Activated CD8-positive, alpha-beta T cell treated with anti-CD3 and anti-CD28 coated beads for 36 hours (primary cell): ENCODE data around the gene TNFRSF6B. TPM values are rescaled to one million over a fixed set of nuclear protein-coding genes. Genes with fewer than 3 reads are reported as not detected.

Experiments used
- ATAC-seq: fragments of 200-7000 bp; cut with Tn5 transposase; one replicate; pipeline ENCODE4 v1.10.0; 2021; ENCODE audit warnings: mild to moderate bottlenecking, moderate library complexity
- CTCF ChIA-PET: fragments of 350-600 bp; sonication (Branson Sonifier 250); formaldehyde crosslinking; loops from one replicate; lab custom pipeline; 2021; ENCODE audit warnings: antibody characterized with exemption; lab: Charles Lee
- POLR2A ChIA-PET: fragments of 350-600 bp; sonication (Branson Sonifier 250); formaldehyde crosslinking; loops from one replicate; lab custom pipeline; 2021; ENCODE audit warnings: antibody characterized with exemption; lab: Charles Lee
- DNase-seq: peaks from one replicate; pipeline ENCODE4 v3.0.0-alpha.2; 2020
- H3K27ac Mint-ChIP-seq: one replicate; pipeline ENCODE4 v1.8.0; 2021; ENCODE audit warnings: mild to moderate bottlenecking, mixed read lengths
- H3K27me3 Mint-ChIP-seq: one replicate; pipeline ENCODE4 v1.8.0; 2021; ENCODE audit warnings: mixed read lengths
- H3K36me3 Mint-ChIP-seq: one replicate; pipeline ENCODE4 v1.8.0; 2021; ENCODE audit warnings: low read depth, mixed read lengths
- H3K4me1 Mint-ChIP-seq: one replicate; pipeline ENCODE4 v1.8.0; 2021; ENCODE audit warnings: low read depth, mixed read lengths
- H3K4me3 Mint-ChIP-seq: one replicate; pipeline ENCODE4 v1.8.0; 2021; ENCODE audit warnings: mild to moderate bottlenecking, moderate library complexity, mixed read lengths
- H3K9me3 Mint-ChIP-seq: one replicate; pipeline ENCODE4 v1.8.0; 2021; ENCODE audit warnings: mixed read lengths
- intact Hi-C: fragments of 100-400 bp; cut with micrococcal nuclease; formaldehyde crosslinking; loops from one replicate; pipeline ENCODE4 v1.10.0; 2022
- total RNA-seq, 2 experiments: library from RNA; stranded (reverse); gene quantifications; one replicate each; pipeline ENCODE4 v1.2.3, GENCODE V29; 2021
- TF ChIP-seq, protein P1 (sequence below): fragments of 200-600 bp; IDR thresholded peaks from one replicate; pipeline ENCODE4 v1.8.0; 2022; ENCODE audit warnings: antibody characterized with exemption, mild to moderate bottlenecking

TNFRSF6B gene
- total RNA-seq, 2 experiments from 2014 or later = not detected

DNA sequence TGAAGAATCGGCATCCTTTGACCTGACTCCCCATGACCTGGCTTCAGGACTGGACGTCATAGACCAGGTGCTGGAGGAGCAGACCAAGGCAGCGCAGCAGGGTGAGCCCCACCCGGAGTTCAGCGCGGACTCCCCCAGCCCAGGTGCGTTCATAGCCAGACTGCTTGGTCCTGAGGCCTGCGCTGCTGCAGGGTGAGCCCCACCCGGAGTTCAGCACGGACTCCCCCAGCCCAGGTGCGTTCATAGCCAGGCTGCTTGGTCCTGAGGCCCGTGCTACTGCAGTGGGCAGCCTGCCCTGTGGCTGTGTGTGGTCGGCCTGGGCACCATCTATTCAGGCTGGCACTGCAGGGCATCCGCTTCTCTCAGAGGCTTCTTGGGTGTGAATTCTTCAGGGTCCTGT lies 22.5 kb upstream of the TNFRSF6B start:
- peaks cover 29% of the 10 kb centered on the region for H3K36me3 Mint-ChIP-seq
- H3K4me1 Mint-ChIP-seq = no peaks in the 10 kb centered on the region
- POLR2A ChIA-PET = no interaction called here
- intact Hi-C loops = no loop called here
- H3K27ac Mint-ChIP-seq = no peak overlapping the region
- DNase-seq (no peak), ATAC-seq (no peak)
- CTCF ChIA-PET = no interaction called here
- H3K27me3 Mint-ChIP-seq = no peaks in the 10 kb centered on the region
- no peak overlapping the region for H3K4me3 Mint-ChIP-seq
- TF ChIP-seq, protein P1, sequence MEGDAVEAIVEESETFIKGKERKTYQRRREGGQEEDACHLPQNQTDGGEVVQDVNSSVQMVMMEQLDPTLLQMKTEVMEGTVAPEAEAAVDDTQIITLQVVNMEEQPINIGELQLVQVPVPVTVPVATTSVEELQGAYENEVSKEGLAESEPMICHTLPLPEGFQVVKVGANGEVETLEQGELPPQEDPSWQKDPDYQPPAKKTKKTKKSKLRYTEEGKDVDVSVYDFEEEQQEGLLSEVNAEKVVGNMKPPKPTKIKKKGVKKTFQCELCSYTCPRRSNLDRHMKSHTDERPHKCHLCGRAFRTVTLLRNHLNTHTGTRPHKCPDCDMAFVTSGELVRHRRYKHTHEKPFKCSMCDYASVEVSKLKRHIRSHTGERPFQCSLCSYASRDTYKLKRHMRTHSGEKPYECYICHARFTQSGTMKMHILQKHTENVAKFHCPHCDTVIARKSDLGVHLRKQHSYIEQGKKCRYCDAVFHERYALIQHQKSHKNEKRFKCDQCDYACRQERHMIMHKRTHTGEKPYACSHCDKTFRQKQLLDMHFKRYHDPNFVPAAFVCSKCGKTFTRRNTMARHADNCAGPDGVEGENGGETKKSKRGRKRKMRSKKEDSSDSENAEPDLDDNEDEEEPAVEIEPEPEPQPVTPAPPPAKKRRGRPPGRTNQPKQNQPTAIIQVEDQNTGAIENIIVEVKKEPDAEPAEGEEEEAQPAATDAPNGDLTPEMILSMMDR = no peak
- no peaks in the 10 kb centered on the region for H3K9me3 Mint-ChIP-seq

DNA sequence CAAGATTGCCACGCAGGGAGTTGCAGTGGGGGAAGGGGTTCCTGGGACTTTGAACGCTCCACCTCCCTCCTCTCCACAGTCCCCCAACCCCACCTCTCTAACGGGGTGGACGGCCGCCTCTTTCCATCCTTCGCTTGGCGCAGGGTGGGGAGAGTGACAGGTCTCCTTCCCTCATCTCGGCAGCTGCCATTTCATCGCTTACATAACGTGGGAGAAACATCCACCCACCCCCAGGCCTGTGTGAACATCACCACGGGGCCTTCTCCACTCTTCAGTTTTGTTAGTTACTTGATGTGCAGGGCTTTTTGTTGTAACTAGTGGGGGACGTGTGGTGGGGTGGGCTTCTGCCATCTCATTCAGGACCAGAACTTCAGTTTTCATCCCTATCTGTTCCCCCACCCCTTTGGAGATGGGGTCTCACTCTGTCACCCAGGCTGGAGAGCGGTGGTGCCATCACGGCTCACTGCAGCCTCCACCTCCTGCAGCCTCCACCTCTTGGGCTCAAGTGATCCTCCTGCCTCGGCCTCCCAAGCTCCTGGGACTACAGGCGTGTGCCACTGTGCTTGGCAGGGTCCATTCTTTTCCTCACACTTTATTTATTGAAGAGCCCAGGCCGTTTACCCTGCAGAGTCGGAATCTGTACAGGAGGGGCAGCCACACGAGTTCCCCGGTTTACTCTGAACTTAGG lies 20.6 kb upstream of the TNFRSF6B start:
- DNase-seq (no peak), ATAC-seq (no peak)
- H3K27ac Mint-ChIP-seq = no peak overlapping the region
- no peak overlapping the region for H3K4me3 Mint-ChIP-seq
- no peaks in the 10 kb centered on the region for H3K4me1 Mint-ChIP-seq
- H3K27me3 Mint-ChIP-seq = no peaks in the 10 kb centered on the region
- intact Hi-C loops = no loop called here
- peaks cover 26% of the 10 kb centered on the region for H3K36me3 Mint-ChIP-seq
- ChIA-PET CTCF (no interaction called here), POLR2A (no interaction called here)
- H3K9me3 Mint-ChIP-seq = no peaks in the 10 kb centered on the region
- TF ChIP-seq, protein P1 = no peak

DNA sequence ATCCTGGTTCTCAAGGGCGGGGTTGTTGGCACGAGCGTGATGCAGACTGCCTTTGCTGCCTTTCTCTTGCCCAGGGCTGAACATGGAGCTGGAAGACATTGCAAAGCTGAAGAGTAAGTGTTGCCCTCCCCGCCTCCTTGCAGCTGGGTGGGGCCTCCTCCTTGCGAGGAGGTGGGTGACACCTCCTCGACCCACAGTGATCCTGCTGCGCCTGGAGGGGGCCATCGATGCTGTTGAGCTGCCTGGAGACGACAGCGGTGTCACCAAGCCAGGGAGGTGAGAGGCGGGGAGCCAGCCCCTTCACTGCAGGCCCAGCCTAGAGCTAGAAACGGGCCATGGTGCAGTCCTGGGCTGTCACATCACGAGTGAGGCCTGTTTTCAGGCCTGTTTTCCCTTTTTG lies 18.4 kb upstream of the TNFRSF6B start:
- intact Hi-C loops = no loop called here
- no peak for ATAC-seq
- TF ChIP-seq, protein P1 = no peak
- no peaks in the 10 kb centered on the region for H3K27me3 Mint-ChIP-seq
- no peak overlapping the region for H3K27ac Mint-ChIP-seq
- H3K4me3 Mint-ChIP-seq = no peak overlapping the region
- no peak for DNase-seq
- H3K9me3 Mint-ChIP-seq = no peaks in the 10 kb centered on the region
- ChIA-PET CTCF (no interaction called here), POLR2A (no interaction called here)
- H3K36me3 Mint-ChIP-seq = peaks cover 22% of the 10 kb centered on the region
- H3K4me1 Mint-ChIP-seq = peaks cover 2% of the 10 kb centered on the region

DNA sequence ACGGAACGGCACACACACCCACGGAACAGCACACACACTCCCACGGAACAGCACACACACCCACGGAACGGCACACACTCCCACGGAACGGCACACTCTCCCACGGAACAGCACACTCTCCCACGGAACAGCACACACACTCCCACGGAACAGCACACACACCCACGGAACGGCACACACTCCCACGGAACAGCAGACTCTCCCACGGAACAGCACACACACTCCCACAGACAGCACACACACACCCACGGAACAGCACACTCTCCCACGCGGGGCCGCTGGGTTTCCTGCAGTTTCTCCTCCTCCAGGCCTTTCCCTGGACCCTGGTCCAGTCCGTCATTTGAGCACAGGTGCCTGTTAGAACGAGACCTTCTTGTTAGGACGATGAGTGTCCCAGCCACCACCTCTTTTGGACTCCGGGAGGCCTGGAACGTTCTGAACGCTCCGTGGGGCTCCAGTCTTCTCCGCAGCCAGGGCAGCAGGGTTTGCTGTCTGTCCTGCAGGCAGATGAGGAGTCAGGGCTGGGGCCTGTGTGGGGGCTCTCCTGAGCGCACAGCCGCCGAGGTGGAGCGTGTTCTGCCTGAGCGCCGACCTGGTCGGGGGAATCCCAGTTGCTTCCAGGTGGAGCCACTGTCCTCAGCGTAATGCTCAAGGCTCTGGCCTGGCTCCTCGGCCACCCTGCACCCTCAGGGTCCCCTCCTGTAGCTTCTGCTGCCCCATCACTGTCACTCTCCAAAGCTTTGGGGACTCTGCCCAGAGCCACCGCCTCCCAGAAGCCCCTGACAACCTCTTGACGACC lies 17.6 kb upstream of the TNFRSF6B start:
- ChIA-PET POLR2A (no interaction called here), CTCF (no interaction called here)
- intact Hi-C loops = no loop called here
- no peaks in the 10 kb centered on the region for H3K9me3 Mint-ChIP-seq
- H3K4me3 Mint-ChIP-seq = no peak overlapping the region
- no peak overlapping the region for H3K27ac Mint-ChIP-seq
- TF ChIP-seq, protein P1 = no peak
- peaks cover 22% of the 10 kb centered on the region for H3K36me3 Mint-ChIP-seq
- H3K27me3 Mint-ChIP-seq = no peaks in the 10 kb centered on the region
- DNase-seq (no peak), ATAC-seq (no peak)
- peaks cover 5% of the 10 kb centered on the region for H3K4me1 Mint-ChIP-seq

DNA sequence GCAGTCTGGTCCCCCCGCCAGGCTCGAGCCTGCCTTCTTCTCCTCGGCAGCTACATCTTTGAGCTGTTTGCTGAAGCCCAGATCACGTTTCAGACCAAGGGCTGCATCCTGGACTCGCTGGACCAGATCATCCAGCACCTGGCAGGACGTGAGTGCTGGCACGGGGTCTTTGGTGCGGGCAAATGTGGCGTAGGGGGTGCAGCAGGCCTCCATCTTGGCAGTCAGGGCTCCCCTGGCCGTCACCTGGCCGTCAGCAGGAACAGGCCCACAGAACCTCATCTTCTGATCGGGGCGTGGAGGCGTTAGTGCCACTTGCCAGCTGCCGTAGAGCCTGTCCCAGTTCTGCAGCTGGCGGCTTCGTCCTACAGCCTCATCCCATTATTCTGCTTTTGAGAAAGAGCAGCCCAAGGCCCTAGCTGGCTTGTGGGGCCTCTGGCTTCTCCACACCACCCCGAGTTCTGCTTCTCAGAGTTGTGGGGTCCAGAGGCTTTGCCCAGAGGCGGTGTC lies 16.6 kb upstream of the TNFRSF6B start:
- no peak overlapping the region for H3K4me3 Mint-ChIP-seq
- ATAC-seq = no peak
- peaks cover 23% of the 10 kb centered on the region for H3K36me3 Mint-ChIP-seq
- POLR2A ChIA-PET = no interaction called here
- intact Hi-C loops = no loop called here
- CTCF ChIA-PET = no interaction called here
- DNase-seq = no peak
- H3K9me3 Mint-ChIP-seq = no peaks in the 10 kb centered on the region
- TF ChIP-seq, protein P1 = no peak
- no peaks in the 10 kb centered on the region for H3K27me3 Mint-ChIP-seq
- no peak overlapping the region for H3K27ac Mint-ChIP-seq
- H3K4me1 Mint-ChIP-seq = peaks cover 8% of the 10 kb centered on the region
